Measurements from ENCODE around the gene HLA-DQB1.
A peak's percentile ranks its signal among the peaks of the same experiment; 100 is the strongest.

Gene HLA-DQB1

GRCh38 chr6:32624565-32624964 lies 41.9 kb downstream of the HLA-DQB1 start:
- DNase-seq = no peak

- peak; percentile 58 to 59 for DNase-seq
Observed at GRCh38 chr6:32623693-32624092, 42.8 kb downstream of the HLA-DQB1 start.

- peak; percentile 80 to 82 for DNase-seq
Observed at GRCh38 chr6:32622545-32623401, 43.7 kb downstream of the HLA-DQB1 start.

- DNase-seq = no peak
Observed at GRCh38 chr6:32621372-32621771, 45.1 kb downstream of the HLA-DQB1 start.

- DNase-seq = no peak
Observed at GRCh38 chr6:32617751-32618150, 48.7 kb downstream of the HLA-DQB1 start.

GRCh38 chr6:32615885-32616532 lies 50.4 kb downstream of the HLA-DQB1 start:
- no peak for DNase-seq

GRCh38 chr6:32614366-32615081 lies 51.9 kb downstream of the HLA-DQB1 start:
- DNase-seq = no peak

GRCh38 chr6:32613475-32613874 lies 53.0 kb downstream of the HLA-DQB1 start:
- DNase-seq = no peak

- no peak for DNase-seq
Observed at GRCh38 chr6:32610682-32611296, 55.7 kb downstream of the HLA-DQB1 start.

GRCh38 chr6:32609731-32610640 lies 56.5 kb downstream of the HLA-DQB1 start:
- peak; percentile 97 to 100 for DNase-seq

Measured in inflammatory macrophage treated with lipopolysaccharide for 1 hour (primary cell).